GM19193 (cell line): Measurements from ENCODE around the gene FLAD1.

Source experiments
- POLR2A ChIP-seq: IDR thresholded peaks from 4 replicates; pipeline ENCODE4 v1.6.1; 2011; ENCODE audit not compliant: insufficient read depth, insufficient read length; ENCODE audit errors: extremely low read depth

Gene FLAD1

GRCh38 chr1:155019377-155020245, 36.5 kb downstream of the FLAD1 start:
- TF ChIP-seq POLR2A = no peak

GRCh38 chr1:155022136-155022926, 39.2 kb downstream of the FLAD1 start:
- no peak for TF ChIP-seq POLR2A

- TF ChIP-seq POLR2A = no peak
Observed at GRCh38 chr1:155022927-155023236, 39.7 kb downstream of the FLAD1 start.

DNA sequence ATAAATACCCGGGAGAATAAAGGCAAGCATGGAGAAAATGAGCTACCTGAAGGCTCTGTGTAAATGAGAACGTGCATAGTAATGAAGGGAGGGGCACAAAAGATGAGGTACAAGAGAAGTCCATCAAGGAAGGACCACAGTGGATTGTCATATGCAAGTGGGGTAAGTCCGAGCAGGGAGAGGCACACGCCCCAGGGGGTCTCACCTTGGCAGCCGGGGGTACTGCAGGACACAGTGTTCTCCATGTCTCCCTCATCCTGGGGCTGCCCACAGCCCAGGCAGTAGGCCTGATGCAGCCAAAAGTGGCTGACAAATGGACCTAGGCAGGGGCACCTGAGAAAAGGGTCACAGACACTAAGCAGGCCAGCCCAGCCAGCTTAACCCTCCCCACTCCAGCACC, 40.5 kb downstream of the FLAD1 start:
- no peak for TF ChIP-seq POLR2A

DNA sequence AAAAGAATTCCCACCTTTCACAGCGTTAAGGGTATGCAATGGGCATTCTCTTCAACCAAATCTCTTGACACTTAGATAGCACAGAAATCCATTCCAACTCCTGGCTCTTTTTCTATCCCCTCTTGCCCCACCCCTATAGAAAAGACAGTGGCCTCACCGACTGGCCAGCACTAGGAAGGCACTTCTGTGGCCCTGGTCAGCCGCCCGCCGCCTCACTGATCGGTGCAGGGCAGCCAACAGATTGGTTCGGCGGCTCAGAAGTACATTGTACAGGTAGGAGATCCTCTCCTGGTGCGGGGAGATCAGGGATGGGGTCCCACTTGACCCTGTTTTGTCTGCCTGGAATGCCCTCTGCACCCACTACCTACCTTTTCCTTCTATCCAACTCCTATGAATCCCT, 41.2 kb downstream of the FLAD1 start:
- no peak for TF ChIP-seq POLR2A

DNA sequence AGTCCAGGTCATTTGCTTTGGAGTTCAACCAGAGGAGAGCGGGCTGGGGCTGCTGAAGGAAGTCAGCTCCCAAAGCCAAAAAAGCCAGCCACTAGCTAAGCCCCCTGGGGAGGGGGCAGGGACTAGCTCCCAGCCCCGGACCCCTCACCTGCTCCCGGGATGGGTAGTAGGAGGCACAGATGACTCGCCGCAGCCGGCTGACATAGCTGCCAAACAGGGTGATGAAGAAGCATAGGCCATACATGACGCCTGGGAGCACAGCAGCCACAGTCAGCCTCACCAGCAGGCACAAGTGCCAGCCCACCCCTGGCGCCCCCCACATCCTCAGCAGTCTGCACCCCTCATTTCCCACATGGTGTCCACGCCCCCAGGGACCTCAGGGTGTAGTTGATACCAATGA, 43.0 kb downstream of the FLAD1 start:
- TF ChIP-seq POLR2A = no peak

DNA sequence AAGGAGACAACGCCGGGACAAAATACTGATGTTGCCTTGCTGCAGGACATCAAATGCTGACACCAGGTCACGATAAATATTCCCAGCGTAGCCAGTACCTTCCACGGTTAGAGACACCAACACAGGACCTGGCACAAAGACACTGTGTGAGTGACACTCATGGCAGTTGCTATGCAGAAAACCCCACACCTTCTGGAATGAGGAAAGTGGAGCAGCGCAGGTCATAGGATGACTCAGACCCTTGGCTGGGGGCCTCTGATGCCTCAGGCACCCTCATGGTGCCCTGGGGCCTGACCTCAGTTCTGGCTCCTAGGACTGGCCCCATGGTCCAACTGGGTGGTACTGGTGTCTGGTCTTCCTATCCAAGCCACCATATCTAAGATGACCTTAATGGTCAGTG, 43.4 kb downstream of the FLAD1 start:
- no peak for TF ChIP-seq POLR2A

DNA sequence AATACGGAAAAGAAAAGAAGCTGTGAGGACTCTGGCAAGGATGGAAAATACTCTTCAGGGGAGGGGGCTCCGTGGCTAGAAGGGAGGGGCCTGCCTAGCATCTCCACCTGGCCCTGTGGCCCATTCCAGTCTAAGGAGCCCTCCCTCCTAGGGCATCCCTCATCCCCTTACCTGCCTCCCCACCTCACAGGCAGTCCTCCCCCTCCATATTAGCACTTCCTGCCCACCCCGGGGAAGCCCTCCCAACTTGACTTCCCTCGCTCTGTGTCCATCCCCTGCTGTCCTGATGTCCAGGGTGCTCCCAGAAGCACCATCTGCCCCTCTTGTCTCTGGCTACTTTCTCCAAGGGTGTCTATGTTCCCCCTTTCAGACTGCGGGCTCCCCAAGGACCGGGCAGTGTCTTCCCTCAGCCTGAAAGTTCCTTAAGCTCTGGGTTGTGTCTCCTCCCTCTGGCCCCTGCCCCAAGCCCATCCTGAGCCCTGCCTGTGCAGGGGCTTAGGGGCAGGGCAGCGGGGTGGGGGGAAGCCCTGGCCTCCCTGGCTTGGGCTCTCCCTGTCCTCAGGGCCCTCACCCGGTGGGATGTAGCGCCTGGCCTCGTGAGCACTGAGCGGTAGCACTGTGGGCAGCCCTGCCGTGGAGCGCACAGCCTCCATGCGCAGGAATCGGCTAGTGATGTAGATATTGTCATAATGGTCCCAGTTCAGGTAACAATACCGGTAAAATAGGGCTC, 46.5 kb downstream of the FLAD1 start:
- TF ChIP-seq POLR2A = no peak

- no peak for TF ChIP-seq POLR2A
Observed at GRCh38 chr1:155030243-155030795, 47.2 kb downstream of the FLAD1 start.

DNA sequence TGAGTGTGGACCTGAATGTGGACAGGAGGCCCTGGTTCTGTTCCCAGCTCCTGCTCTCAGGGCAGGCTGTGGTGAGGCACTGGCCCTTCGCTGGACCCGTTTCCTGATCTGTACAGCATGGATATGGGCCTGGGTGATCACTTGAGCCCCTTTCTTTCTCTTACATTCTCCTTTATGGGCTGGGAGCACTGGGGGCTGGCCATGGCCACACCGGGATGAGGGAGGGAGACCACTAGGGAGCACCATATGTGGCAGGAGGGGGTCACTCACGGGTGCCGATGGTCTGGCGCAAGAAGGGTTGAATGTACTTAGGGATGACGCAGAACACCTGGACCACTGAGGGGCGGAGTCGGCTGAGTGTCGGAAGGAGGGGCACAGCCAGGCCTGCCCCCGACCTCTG, 47.8 kb downstream of the FLAD1 start:
- no peak for TF ChIP-seq POLR2A

DNA sequence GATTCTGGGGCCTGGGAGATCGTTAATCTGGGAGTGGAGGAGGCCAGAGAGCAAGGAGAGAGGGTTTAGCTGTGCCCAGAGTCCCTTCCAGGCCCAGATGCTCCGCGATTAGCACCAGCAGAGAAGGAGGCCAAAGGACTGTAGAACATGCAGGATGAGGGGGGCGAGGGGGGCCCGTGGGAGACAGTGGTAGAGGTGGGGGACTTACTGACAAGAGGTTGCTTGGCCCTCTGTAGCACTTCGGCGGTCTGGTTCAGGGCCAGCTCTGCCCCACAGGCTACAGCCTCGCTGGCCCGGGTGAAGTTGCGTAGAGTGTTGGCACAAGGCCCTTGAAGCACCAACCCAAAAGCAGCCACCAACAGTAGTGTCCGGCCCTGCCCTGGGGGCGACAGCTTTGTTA, 49.7 kb downstream of the FLAD1 start:
- TF ChIP-seq POLR2A = no peak

DNA sequence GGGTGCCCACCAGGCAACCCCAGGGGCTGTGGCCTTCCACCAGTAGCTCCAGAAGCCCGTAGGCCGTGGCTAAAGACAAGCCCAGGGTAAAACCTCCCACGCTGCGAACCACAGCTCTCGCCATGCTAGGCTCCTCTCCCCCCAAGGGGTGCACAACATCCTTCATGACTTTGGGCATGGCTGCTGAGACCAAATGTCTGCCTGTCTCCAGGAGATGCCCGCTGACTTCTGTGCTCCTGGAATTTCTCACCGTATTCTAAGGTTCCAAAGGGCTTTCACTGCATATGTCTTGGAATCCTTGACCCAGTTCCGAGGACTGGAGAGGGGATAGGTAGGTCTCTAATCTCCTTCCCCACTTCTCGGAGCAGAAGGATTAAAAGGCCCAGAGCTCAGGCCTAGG, 50.4 kb downstream of the FLAD1 start, which contains the start of the genes DCST1 and DCST2:
TSS of gene DCST1 (plus strand) at position 301 of the 400 bp plus-strand sequence. CDS start 213 bp downstream, outside the sequence.
TSS of gene DCST2 (minus strand) at position 258 of the 400 bp plus-strand sequence. CDS start at position 178, 80 bp downstream.
- no peak for TF ChIP-seq POLR2A

- TF ChIP-seq POLR2A = no peak
Observed at GRCh38 chr1:155034318-155035208, 51.4 kb downstream of the FLAD1 start.

- no peak for TF ChIP-seq POLR2A
Observed at GRCh38 chr1:155035936-155036335, 52.8 kb downstream of the FLAD1 start.
